Esophagus mucosa (tissue), 1 donor: ENCODE results near the gene ACCS. TPM values are rescaled to one million over a fixed set of nuclear protein-coding genes. Genes with fewer than 3 reads are reported as not detected.
A peak's percentile ranks its signal among the peaks of the same experiment; 100 is the strongest.

Source experiments
- ATAC-seq: fragments of 200-7000 bp; cut with Tn5 transposase; one replicate; pipeline ENCODE4 v1.9.1; 2020
- total RNA-seq: library from RNA; stranded (reverse); gene quantifications from one replicate; pipeline ENCODE4 v1.2.4, GENCODE V29; 2023
- donor health status: DM: yes; HTN: yes; CAD: no.

Gene ACCS
- total RNA-seq: 5.9 TPM

GRCh38 chr11:44065841-44066731, at the start of gene ACCS:
Gene ACCS (plus strand): TSS chr11:44066270. CDS start chr11:44067628, 1,358 bp downstream.
- ATAC-seq: peak; percentile 94

- ATAC-seq: no peak
Observed at GRCh38 chr11:44016546-44017442, 49.3 kb upstream of the ACCS start.

GRCh38 chr11:44017443-44018126, 48.5 kb upstream of the ACCS start:
- ATAC-seq: no peak

- no peak for ATAC-seq
Observed at GRCh38 chr11:44018127-44018521, 47.9 kb upstream of the ACCS start.

GRCh38 chr11:44018829-44019228, 47.2 kb upstream of the ACCS start:
- no peak for ATAC-seq

GRCh38 chr11:44024977-44025376, 41.1 kb upstream of the ACCS start:
- ATAC-seq: no peak

- no peak for ATAC-seq
Observed at GRCh38 chr11:44025727-44026126, 40.3 kb upstream of the ACCS start.

- ATAC-seq: no peak
Observed at GRCh38 chr11:44028401-44028800, 37.7 kb upstream of the ACCS start.

- no peak for ATAC-seq
Observed at GRCh38 chr11:44028816-44029506, 37.1 kb upstream of the ACCS start.

- ATAC-seq: no peak
Observed at GRCh38 chr11:44029507-44029845, 36.6 kb upstream of the ACCS start.

GRCh38 chr11:44029977-44030911, 35.8 kb upstream of the ACCS start:
- no peak for ATAC-seq

- ATAC-seq: no peak
Observed at GRCh38 chr11:44030996-44031395, 35.1 kb upstream of the ACCS start.

- ATAC-seq: no peak
Observed at GRCh38 chr11:44031549-44031948, 34.5 kb upstream of the ACCS start.

- no peak for ATAC-seq
Observed at GRCh38 chr11:44032299-44033085, 33.6 kb upstream of the ACCS start.

- ATAC-seq: no peak
Observed at GRCh38 chr11:44033411-44033850, 32.6 kb upstream of the ACCS start.

- no peak for ATAC-seq
Observed at GRCh38 chr11:44033856-44034255, 32.2 kb upstream of the ACCS start.

GRCh38 chr11:44034639-44035038, 31.4 kb upstream of the ACCS start:
- ATAC-seq: no peak

GRCh38 chr11:44036811-44037657, 29.0 kb upstream of the ACCS start:
- peak; percentile 76 for ATAC-seq

GRCh38 chr11:44037658-44037998, 28.4 kb upstream of the ACCS start:
- no peak for ATAC-seq
